Vagina (tissue), 2 donors: ENCODE results near the gene COL2A1.

Experiments used
- POLR2A ChIP-seq, 2 donors: fragments of 450-650 bp; IDR thresholded peaks; one replicate each; pipeline ENCODE4 v1.6.1; 2017; ENCODE audit warnings: antibody characterized with exemption in 2 of 2, mild to moderate bottlenecking in 2 of 2, moderate library complexity in 2 of 2
- POLR2AphosphoS5 ChIP-seq, 2 donors: sonication (generic); formaldehyde crosslinking; IDR thresholded peaks; one replicate each; pipeline ENCODE4 v1.9.0; 2017; ENCODE audit warnings: antibody characterized with exemption in 2 of 2, mild to moderate bottlenecking in 2 of 2, low read depth in 1 of 2; ENCODE audit not compliant: insufficient read depth in 1 of 2
- TF ChIP-seq, protein P1 (sequence below), 3 experiments: fragments of 450-650 bp in 2 of 3; fragments of 200-600 bp in 1 of 3; sonication (generic) in 1 of 3; IDR thresholded peaks; one replicate each; pipeline ENCODE4 v1.5.1; 2017 to 2019; ENCODE audit warnings: antibody characterized with exemption in 3 of 3, mild to moderate bottlenecking in 2 of 3, moderate library complexity in 2 of 3

DNA sequence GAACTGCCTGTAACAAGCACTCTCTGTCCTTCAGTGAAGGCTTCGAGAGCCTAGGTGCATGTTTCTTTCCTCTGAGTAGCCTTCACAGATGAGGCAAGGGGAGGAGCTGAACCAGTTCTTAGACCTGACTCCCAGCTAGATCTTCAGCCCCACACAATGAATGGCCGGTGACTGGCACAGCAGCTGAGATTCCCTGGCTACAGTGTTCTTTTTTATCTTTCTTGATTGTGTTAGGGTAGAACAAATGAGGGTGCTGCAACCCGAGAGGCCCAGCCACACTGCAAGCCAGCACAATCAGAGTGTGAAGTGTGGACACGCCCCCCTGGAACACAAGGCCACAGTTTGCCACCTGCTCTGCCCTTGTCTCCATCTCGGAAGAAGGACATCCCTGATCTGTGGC lies 19.1 kb upstream of the COL2A1 start:
- TF ChIP-seq, protein P1, sequence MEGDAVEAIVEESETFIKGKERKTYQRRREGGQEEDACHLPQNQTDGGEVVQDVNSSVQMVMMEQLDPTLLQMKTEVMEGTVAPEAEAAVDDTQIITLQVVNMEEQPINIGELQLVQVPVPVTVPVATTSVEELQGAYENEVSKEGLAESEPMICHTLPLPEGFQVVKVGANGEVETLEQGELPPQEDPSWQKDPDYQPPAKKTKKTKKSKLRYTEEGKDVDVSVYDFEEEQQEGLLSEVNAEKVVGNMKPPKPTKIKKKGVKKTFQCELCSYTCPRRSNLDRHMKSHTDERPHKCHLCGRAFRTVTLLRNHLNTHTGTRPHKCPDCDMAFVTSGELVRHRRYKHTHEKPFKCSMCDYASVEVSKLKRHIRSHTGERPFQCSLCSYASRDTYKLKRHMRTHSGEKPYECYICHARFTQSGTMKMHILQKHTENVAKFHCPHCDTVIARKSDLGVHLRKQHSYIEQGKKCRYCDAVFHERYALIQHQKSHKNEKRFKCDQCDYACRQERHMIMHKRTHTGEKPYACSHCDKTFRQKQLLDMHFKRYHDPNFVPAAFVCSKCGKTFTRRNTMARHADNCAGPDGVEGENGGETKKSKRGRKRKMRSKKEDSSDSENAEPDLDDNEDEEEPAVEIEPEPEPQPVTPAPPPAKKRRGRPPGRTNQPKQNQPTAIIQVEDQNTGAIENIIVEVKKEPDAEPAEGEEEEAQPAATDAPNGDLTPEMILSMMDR (IDR thresholded peaks at IDR 0.05): no peak
- TF ChIP-seq POLR2A (IDR thresholded peaks at IDR 0.05) (no peak), POLR2AphosphoS5 (IDR thresholded peaks at IDR 0.05; ENCODE audit: insufficient read depth in 1 of 2, low read depth in 1 of 2) (no peak)
